Adipose tissue (tissue), 3 donors: ENCODE results near the gene NXPH2. TPM values are rescaled to one million over a fixed set of nuclear protein-coding genes. Genes with fewer than 3 reads are reported as not detected.

ENCODE experiments used
- H3K27ac ChIP-seq: one replicate; pipeline ENCODE4 v1.5.1; 2013; ENCODE audit warnings: low read depth, low read length
- WGBS, 3 donors: extraction: QIAGEN DNeasy Blood & Tissue Kit; methylation state at CpG; one replicate each; pipeline ENCODE4 v1.1.7; 2013; 5-methylcytosine and 5-hydroxymethylcytosine counted together
- polyA plus RNA-seq, 3 donors: library from polyadenylated mRNA; stranded (reverse); fragments of 200-250 nt; gene quantifications; one replicate each; pipeline ENCODE4 v1.2.3, GENCODE V29; 2013
- donor health status: healthy with polysubstance abuse.
- donor health status: Bipolar disorder and iron deficiency.
- donor health status: healthy.

The NXPH2 gene
- polyA plus RNA-seq, 3 donors, result not detected

DNA sequence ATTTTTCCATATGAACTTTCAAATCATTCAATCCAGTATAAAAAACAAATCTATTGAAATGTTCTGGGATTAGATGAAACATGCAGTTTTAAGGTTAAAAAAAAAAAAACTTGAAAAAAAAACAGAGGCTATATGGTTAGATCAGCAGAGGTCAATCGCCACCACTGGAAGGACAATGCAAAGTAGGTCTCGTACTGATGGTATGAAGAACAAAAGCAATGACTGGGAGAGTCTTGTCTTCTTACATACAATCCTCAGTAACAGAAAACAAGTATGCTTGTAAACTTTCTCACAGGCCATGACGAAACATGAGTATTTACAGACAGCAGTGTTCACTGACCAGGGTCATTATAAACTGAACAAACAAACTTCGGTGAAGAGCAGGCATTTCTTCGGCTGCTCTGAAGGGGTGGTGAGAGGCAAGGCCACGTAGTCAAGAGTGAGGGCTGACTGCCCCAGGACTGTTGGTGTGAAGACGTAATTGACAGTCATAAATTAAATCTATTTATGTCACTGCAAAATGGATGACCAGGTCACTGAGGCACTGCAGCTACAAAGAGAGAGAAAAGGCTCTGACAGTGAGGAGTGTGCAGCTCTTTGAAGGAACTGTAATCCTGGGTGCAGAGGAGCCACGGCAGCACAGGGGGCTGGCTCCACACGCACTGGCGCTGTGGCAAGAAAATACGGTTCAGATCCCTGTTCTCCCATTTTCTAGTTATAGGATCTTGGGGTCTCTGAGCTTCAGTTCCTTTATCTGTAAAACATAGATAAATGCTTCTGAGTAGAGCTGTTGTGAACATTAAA lies 60.0 kb downstream of the NXPH2 start:
- no peak overlapping the region for H3K27ac ChIP-seq
- WGBS, 3 donors, result 86 to 90% (median 88%) methylated on average over 11 of the region's 11 CpGs

DNA sequence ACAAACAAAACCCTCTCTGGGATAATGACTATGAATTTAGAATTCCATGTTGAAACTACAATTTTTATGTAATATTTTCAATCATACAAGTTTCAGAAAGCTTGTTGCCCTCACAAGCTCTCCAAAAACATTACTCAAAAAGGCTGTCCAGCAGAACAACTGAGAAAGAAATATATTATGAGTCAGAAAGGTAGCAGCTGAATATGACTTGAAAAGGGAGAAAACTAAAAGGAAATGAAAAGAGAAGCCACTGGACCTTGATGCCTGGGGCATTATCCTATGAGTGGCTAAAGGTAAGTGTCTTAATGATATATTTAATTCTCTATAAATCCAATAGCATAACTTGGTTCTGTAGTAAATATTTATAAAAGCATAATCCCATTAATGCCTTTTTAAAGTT lies 61.8 kb downstream of the NXPH2 start:
- no peak overlapping the region for H3K27ac ChIP-seq

DNA sequence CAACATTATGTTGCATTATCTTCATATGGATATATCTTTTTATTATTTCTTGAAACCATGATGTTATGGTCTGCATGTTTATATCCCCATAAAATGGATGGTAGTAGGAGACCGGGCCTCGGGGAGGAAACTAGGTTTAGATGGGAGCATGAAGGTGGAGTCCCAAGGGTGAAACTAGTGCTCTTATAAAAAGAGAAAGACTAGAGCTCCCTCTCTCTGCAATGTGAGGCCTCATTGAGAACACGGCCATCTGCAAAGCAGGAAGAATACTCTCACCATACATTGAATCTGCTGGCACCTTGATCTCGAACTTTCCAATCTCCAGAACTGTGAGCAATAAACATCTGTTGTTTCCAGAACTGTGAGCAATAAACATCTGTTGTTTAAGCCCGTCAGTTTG lies 64.0 kb downstream of the NXPH2 start:
- 70 to 89% (median 85%) methylated on average over 5 of the region's 5 CpGs for WGBS, 3 donors
- H3K27ac ChIP-seq, result no peak overlapping the region

DNA sequence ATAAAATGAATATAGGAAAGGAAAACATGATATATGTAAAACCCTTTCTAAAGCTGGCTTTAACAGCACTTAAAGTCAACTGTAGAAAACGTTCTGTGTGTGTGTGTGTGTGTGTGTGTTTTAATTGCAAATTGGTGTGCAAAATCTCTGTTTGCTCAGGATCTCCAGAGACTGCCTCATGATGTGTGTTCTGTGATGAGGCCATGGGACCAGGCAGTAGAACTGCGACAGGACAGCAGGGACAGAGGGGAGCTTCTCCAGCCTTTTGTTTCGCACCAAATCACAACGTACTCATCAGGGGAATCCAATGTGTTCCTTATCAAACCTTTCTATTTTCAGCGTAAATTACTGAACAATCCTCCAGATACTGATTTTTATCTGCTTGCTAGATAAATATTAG lies 66.7 kb downstream of the NXPH2 start:
- H3K27ac ChIP-seq, result no peak overlapping the region
- WGBS, 3 donors, result 55 to 77% (median 72%) methylated on average over 5 of the region's 5 CpGs

DNA sequence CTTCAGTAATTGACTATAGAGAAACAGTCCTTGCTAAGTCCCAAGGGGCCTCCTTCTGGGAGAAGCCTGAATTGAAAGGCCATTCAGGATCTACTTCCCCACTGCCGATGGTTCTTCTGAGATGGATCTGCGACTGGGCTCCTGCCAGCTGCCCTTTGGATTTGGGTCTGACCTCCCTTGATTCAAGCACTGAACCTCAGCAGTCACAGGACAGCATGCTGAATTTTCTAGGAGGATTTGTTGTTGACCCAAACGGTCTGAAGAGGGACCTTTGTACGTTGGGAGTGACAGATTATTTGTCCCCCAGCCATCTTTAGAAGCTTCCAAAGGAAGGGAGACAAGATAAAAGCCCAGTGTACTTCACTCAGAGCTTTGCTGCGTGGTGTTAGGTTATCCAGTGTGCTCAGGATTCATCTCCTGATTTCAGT lies 67.1 kb downstream of the NXPH2 start:
- H3K27ac ChIP-seq, result no peak overlapping the region
- WGBS, 3 donors, result 75 to 78% (median 75%) methylated on average over 5 of the region's 5 CpGs

DNA sequence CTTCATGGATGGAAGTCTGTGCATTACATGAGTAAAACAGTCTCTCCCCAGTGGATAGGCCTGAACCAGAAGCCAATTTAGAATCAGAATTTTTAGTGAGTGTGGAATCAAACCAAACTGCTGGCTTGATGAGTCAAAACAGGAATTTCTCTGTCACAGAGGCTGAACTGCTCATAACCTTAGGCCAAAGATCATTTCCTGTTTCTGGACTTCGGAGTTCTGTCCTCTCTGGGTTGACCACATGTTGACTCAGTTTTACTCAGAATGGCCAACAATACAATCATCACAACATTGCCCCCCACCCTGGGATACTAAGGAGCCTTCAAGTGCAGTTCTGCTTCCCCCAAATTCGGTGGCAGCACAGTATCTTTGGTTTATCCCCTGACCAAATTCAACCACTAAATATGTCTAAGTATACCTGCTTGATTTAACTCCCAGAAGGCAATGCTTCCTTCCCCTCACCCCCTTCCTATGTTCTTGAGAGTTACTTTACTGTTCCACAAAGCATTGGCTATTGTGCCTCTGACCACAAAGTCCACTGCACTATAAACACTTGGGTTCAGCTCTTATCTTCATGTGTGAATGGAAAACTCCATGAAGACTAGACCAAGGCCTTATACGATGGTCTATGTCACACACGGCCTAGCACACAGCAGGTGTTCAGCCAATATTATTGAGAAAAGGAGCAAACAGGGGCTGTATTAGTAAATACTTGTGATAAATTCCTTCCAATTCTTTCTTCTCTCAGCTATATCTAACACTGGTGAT lies 67.8 kb downstream of the NXPH2 start:
- H3K27ac ChIP-seq, result no peak overlapping the region

DNA sequence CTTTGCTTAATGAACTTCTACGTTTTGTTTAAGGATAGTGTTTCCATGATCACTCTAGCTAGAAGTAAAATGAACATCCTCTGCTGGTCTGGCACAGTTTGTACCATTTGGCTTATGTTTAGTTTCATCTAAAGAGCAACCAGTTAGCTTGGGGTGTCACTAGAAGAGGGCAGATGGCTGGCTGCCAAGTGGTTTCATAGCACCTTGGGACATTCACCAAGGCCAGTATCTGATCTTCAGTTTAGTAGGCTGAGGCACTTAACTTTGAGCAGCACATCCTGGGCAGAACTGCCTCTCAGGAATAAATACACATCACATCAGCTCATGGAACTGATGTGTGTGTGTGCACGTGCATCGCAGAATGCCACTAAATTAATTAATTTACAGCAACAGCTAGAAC lies 68.4 kb downstream of the NXPH2 start:
- no peak overlapping the region for H3K27ac ChIP-seq
- WGBS, 3 donors, result 89 to 93% (median 93%) methylated on average over 3 of the region's 3 CpGs

More for the DNA sequence above, 67.8 kb downstream of the NXPH2 start:
- 79 to 86% (median 80%) methylated on average over 4 of the region's 4 CpGs for WGBS, 3 donors

DNA sequence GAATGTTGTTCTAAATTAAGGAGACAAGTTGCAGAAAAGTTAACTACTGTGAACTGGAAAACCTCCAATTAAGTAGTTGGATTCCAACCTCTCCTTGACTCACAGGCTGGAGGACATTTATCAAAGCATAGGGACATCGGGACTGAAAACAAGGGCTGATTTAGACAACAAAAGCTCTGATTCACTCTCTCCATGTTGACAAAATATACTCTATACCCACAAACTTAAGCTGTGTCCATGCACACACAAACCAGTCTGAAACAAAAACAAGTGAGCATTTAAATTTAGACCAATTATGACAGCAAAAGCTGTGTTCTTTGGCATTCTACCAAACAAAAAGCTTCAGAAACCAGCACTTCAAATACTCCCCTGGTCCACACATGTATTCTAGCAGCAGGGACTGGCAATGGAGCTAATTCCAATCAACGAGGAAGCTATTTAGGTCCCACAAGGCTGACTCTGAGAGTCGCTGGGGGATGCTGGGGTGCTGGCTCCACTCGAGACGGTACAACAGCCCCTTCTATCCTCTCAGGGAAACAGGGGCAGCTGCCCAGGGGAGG lies 71.4 kb downstream of the NXPH2 start:
- 32 to 59% (median 53%) methylated on average over 5 of the region's 5 CpGs for WGBS, 3 donors
- H3K27ac ChIP-seq, result no peak overlapping the region

DNA sequence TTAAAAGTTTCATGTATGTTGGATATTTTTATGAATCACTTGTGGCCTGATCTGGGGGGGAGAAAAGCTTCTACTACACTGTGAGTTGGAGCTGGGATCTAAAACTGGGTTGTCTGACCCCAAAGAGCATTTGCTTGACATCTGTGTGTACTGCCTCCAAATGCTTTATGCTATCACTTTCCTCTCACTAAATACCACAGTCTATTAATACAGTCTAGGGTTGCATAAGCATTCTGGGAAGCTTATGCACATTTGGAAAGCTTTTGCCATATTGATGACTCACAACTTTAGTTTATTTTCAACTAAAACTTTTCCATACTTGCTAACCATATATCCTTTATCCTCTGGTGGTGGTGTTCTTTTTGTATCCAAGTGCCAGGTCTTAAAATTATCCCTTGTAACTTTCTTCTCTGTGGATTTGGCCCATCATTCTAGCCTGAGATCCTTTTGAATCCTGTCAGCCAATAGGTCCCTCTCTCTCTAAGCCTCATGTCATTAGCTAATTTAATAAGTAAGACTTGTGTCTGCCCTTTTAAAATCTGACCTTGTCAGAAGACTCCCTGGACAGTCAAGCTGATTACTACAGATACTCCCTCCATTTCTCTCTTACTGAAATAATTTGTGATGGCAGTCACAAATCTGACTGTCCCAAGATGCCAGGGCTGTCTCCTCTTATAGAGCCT lies 72.7 kb downstream of the NXPH2 start:
- no peak overlapping the region for H3K27ac ChIP-seq

DNA sequence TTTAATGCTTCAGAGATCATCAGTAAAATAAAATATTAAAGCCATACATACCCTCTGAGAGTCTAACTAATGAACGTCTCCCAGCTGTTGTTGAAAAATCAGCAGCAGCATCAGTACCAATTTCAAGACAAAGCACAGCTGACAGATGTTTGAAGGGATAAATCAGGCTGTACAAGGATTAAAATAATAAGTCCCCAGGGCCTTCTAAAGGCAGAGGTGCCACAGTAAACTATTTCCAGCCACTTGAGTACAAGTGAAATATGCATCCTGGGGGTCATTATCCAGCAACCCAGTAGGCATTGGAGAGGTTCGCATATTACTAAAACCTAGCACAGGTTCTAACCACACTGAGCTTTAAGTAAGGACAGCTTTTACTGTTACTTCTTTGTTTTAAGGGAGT lies 76.9 kb downstream of the NXPH2 start:
- no peak overlapping the region for H3K27ac ChIP-seq
- 82 to 90% (median 85%) methylated on average over 2 of the region's 2 CpGs for WGBS, 3 donors

DNA sequence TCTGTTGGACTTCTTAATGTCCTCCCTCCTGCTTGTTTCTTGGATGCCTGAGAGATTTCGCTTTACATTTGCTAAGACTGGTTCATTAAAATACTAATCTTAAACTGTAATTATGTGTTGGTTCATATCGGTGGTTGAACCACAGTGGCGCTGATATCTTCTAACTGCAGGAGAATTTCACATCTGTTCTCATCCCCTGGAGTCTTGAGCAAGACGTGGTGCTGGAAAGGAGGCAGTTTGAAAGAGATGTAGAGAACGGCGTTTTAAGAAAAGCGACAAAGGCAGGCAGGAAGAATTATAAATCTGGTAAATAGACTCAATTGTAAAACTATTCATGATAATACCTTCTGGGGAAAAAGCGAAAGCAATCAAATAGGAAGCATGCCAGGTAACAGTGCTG lies 79.5 kb downstream of the NXPH2 start:
- 75 to 86% (median 82%) methylated on average over 8 of the region's 8 CpGs for WGBS, 3 donors
- no peak overlapping the region for H3K27ac ChIP-seq

DNA sequence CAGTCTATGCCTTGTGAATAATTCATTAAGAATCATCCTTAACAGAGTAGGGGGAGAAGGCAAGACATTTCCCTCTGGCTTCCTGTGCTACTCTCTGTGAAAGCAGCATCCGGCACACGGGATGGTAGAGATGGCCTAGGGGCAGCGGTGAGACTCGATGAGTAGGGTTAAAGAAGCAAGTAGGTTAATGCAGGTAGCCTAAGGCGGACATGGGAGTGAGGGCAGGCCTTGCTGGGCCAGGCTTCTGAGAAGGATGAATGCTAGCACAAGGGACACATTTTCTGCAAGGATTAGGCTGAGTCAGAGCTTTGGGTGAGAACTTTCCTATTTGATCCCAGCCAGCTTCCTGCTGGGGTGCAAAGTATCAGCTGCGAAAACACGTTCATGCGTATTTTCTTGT lies 80.8 kb downstream of the NXPH2 start:
- WGBS, 3 donors, result 76 to 82% (median 79%) methylated on average over 8 of the region's 8 CpGs
- no peak overlapping the region for H3K27ac ChIP-seq

DNA sequence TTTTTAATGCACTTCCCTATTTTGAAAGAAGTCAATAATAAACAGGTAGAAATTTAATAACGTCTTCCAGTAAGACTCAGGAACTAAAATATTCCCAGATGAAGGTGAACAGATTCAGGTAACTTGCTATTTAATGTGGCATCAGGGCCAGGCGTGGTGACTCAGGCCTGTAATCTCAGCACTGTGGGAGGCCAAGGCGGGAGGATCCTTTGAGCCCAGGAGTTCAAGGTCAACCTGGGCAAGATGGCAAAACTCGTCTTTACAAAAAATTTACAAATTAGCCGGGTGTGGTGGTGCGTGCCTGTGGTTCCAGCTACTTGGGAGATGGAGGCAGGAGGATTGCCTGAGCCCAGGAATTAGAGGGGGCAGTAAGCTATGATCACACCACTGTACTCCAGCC lies 81.8 kb downstream of the NXPH2 start:
- WGBS, 3 donors, result 89 to 90% (median 89%) methylated on average over 6 of the region's 6 CpGs
- no peak overlapping the region for H3K27ac ChIP-seq

DNA sequence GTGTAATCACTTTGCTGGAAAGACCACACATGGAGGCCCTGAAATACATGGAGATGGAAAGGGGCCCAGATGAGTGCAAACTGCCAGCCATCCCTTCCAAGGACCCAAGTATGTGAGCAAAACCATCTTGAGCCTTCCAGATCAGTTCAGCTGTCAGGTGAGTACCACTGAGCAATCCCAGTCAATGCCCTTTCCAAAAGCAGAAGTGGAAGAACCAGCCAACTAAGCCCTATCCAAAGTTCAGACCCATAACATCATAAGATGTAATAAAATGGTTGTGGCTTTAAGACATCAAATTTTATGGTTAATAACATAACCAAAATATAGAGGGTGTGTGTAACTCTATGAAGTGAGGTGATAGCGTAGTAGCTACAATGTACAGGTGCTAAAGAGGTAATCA lies 88.5 kb downstream of the NXPH2 start:
- WGBS, 3 donors, result 91 to 100% (median 100%) methylated on average over 1 of the region's 1 CpG
- H3K27ac ChIP-seq, result no peak overlapping the region

DNA sequence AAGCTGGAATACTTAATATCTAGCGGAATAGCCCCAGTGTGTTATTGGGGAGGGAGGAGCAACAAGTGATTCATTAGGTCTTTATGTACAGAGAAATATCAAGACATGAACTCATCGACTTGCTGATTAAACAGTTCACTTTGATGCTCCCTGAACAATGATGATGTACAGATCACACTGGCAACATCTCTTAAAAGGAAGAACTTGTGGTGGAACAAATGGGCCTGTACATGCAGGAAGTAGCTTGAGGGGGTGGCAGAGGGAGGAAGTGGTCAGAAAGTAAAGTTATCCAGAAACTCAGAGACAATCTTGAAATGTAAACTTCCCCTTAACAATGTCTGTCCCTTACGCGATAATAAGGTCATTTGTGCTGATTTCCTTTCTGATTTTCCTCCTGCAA lies 90.5 kb downstream of the NXPH2 start:
- no peak overlapping the region for H3K27ac ChIP-seq
- WGBS, 3 donors, result 29 to 59% (median 34%) methylated on average over 4 of the region's 4 CpGs

DNA sequence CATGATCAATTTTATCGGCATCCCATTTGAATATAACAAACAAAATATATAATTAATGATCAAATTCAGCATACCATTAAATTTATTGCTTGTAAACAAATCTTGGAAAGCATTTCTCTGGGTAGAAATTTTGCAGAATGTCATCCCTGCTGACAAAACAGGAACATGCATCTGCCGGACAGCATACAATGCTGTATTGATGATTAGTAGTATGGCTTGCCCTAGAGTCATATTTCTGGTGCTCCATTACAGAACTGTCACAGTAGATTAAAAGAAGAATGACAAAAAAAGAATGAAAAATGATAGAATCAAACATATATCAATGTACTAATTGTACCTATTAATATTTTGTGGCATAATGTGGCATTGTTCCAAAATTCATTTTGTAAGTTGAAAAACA lies 98.0 kb downstream of the NXPH2 start:
- 81 to 86% (median 85%) methylated on average over 2 of the region's 2 CpGs for WGBS, 3 donors
- no peak overlapping the region for H3K27ac ChIP-seq

DNA sequence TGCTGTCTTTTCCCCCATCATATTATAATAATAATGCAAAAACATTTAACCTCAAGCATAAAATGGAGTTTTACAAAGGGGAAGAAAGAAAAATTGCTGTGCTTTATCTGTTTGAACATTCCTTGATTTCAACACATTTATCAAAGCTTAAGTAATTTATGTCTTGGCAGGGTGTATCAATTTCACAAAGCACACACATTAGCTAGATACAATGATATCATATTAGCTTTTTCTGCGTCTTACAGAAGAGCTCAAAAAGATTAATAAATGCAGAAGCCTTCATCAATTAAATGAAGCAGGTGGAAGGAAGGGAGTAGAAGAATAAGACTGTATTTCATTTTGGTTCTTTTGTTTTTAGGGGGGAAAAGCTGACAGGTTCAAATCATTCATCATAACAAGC lies 103.0 kb downstream of the NXPH2 start:
- no peak overlapping the region for H3K27ac ChIP-seq
- 5 to 38% (median 30%) methylated on average over 1 of the region's 1 CpG for WGBS, 3 donors

DNA sequence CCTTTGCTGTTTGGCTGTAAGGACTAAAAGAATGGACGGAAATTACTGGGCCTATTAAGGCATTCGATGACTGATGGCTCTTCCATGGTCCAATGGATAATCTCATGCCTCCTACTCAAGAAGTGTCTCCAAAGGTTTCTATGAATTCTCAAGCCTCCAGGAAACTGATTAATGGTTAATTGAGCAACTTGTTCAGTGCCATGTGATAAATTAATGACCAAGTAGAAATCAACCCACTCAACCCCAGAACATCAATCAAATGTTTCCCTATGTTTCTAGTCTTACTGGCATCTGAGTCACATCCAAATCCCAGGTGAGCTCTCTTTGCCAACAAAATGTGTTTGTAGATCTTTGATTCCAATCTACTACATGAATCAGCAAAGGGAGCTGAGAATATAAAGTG lies 103.6 kb downstream of the NXPH2 start:
- WGBS, 3 donors, result 80 to 85% (median 83%) methylated on average over 2 of the region's 2 CpGs
- H3K27ac ChIP-seq, result no peak overlapping the region

DNA sequence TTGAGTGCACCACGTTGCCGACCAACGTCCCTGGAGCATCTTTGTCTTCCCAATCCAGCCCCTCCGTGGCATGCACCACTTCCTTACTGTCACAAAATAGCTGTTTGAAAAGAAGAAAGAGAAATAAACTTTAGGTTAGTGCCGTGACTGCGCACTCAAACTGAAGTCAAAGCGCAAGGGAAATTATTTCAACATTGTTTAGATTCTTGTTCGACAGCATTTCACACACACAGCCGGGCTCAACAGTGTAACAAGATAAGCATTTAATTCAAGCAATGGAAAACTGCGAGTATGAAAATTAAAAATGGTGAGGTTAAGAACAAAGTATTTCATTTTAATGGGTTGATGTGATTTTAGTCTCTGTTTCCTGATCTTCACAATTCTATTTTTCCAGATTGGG lies 108.6 kb downstream of the NXPH2 start:
- H3K27ac ChIP-seq, result no peak overlapping the region
- WGBS, 3 donors, result 80 to 87% (median 82%) methylated on average over 10 of the region's 10 CpGs
